ENCODE data around the gene C14orf132.

- TF ChIP-seq, protein P1, sequence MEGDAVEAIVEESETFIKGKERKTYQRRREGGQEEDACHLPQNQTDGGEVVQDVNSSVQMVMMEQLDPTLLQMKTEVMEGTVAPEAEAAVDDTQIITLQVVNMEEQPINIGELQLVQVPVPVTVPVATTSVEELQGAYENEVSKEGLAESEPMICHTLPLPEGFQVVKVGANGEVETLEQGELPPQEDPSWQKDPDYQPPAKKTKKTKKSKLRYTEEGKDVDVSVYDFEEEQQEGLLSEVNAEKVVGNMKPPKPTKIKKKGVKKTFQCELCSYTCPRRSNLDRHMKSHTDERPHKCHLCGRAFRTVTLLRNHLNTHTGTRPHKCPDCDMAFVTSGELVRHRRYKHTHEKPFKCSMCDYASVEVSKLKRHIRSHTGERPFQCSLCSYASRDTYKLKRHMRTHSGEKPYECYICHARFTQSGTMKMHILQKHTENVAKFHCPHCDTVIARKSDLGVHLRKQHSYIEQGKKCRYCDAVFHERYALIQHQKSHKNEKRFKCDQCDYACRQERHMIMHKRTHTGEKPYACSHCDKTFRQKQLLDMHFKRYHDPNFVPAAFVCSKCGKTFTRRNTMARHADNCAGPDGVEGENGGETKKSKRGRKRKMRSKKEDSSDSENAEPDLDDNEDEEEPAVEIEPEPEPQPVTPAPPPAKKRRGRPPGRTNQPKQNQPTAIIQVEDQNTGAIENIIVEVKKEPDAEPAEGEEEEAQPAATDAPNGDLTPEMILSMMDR (IDR thresholded peaks at IDR 0.05), result no peak
- TF ChIP-seq POLR2A (IDR thresholded peaks at IDR 0.05) (no peak), POLR2AphosphoS5 (IDR thresholded peaks at IDR 0.05) (no peak)
Observed at GRCh38 chr14:96098999-96099335, 59.8 kb downstream of the C14orf132 start.
